Mucosa of rectum (tissue), 2 donors: ENCODE results near the gene BMP7.
A peak's percentile ranks its signal among the peaks of the same experiment; 100 is the strongest.

Experiments
- H3K27ac ChIP-seq, 2 donors: one replicate each; pipeline ENCODE4 v1.7.0; 2013; ENCODE audit warnings: inconsistent platforms in 2 of 2, low read depth in 2 of 2, low read length in 2 of 2
- H3K27me3 ChIP-seq, 2 donors: one replicate each; pipeline ENCODE4 v1.7.0; 2013; ENCODE audit warnings: low read length in 2 of 2; ENCODE audit not compliant: control insufficient read depth in 2 of 2, insufficient read depth in 2 of 2
- H3K36me3 ChIP-seq, 2 donors: one replicate each; pipeline ENCODE4 v1.7.0; 2013; ENCODE audit warnings: low read length in 2 of 2; ENCODE audit not compliant: control insufficient read depth in 2 of 2, insufficient read depth in 2 of 2
- H3K4me1 ChIP-seq, 2 donors: one replicate each; pipeline ENCODE4 v1.7.0; 2013; ENCODE audit warnings: low read length in 2 of 2, mild to moderate bottlenecking in 1 of 2; ENCODE audit not compliant: control insufficient read depth in 2 of 2, insufficient read depth in 2 of 2
- H3K4me3 ChIP-seq, 2 donors: one replicate each; pipeline ENCODE4 v1.7.0; 2013; ENCODE audit warnings: low read length in 2 of 2
- H3K9ac ChIP-seq, 2 donors: one replicate each; pipeline ENCODE4 v1.7.0; 2013; ENCODE audit warnings: low read length in 2 of 2, low read depth in 1 of 2, mild to moderate bottlenecking in 1 of 2
- H3K9me3 ChIP-seq, 2 donors: one replicate each; pipeline ENCODE4 v1.7.0; 2013; ENCODE audit warnings: low read length in 2 of 2; ENCODE audit not compliant: control insufficient read depth in 2 of 2
- donor health status: healthy.
- donor health status: Normal muscosa, but diverticular disease.

BMP7 gene

GRCh38 chr20:57175397-57176010 lies 90.9 kb downstream of the BMP7 start:
- no peaks in the 10 kb centered on the region for H3K27me3 ChIP-seq
- no peaks in the 10 kb centered on the region for H3K36me3 ChIP-seq
- no peak overlapping the region for H3K9ac ChIP-seq
- H3K4me3 ChIP-seq, result no peak overlapping the region
- H3K4me1 ChIP-seq, result no peaks in the 10 kb centered on the region
- no peaks in the 10 kb centered on the region for H3K9me3 ChIP-seq
- H3K27ac ChIP-seq, result no peak overlapping the region

- Histone ChIP-seq H3K36me3 (no peaks in the 10 kb centered on the region), H3K9ac (no peak overlapping the region)
Measured at GRCh38 chr20:57174737-57175136, 91.7 kb downstream of the BMP7 start.

GRCh38 chr20:57173986-57174385 lies 92.5 kb downstream of the BMP7 start:
- no peak overlapping the region for H3K9ac ChIP-seq
- H3K4me3 ChIP-seq, result no peak overlapping the region
- no peaks in the 10 kb centered on the region for H3K27me3 ChIP-seq
- H3K27ac ChIP-seq, result no peak overlapping the region
- H3K4me1 ChIP-seq, result no peaks in the 10 kb centered on the region
- H3K9me3 ChIP-seq, result no peaks in the 10 kb centered on the region
- H3K36me3 ChIP-seq, result no peaks in the 10 kb centered on the region

More at GRCh38 chr20:57174737-57175136, 91.7 kb downstream of the BMP7 start:
- Histone ChIP-seq H3K27me3 (no peaks in the 10 kb centered on the region), H3K27ac (no peak overlapping the region), H3K4me1 (no peaks in the 10 kb centered on the region), H3K4me3 (no peak overlapping the region), H3K9me3 (no peaks in the 10 kb centered on the region)

GRCh38 chr20:57173041-57173440 lies 93.4 kb downstream of the BMP7 start:
- H3K36me3 ChIP-seq, result no peaks in the 10 kb centered on the region
- H3K9me3 ChIP-seq, result no peaks in the 10 kb centered on the region

GRCh38 chr20:57170343-57170742 lies 96.1 kb downstream of the BMP7 start:
- no peaks in the 10 kb centered on the region for H3K27me3 ChIP-seq
- H3K4me3 ChIP-seq, result peak overlapping the region in 1 of 2 donors; percentile 20
- H3K9ac ChIP-seq, result no peak overlapping the region
- no peaks in the 10 kb centered on the region for H3K36me3 ChIP-seq
- H3K27ac ChIP-seq, result no peak overlapping the region
- peaks cover 0 to 6% of the 10 kb centered on the region in 2 donors for H3K4me1 ChIP-seq
- no peaks in the 10 kb centered on the region for H3K9me3 ChIP-seq

More at GRCh38 chr20:57173041-57173440, 93.4 kb downstream of the BMP7 start:
- H3K4me1 ChIP-seq, result peaks cover 0 to under 1% of the 10 kb centered on the region in 2 donors
- H3K27me3 ChIP-seq, result no peaks in the 10 kb centered on the region
- no peak overlapping the region for H3K27ac ChIP-seq
- no peak overlapping the region for H3K9ac ChIP-seq
- no peak overlapping the region for H3K4me3 ChIP-seq

DNA sequence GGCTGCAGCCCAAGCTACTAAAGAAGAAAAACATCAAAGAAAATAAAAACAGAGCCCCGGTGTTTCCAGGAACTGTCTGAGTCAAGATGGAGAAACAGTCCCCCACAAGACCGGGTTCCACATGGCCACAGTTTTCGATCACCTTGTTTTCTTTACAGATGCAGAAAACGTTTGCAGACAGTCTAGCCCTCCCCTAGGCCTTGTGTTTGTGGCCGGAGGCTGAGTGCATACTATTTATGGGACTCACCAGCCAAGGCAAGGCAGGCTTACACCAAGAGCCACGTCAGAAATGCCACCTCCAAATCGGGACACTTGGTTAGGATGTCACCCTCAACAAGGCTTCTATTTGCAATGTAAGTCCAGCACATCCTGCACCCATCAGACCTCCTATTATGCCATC lies 97.3 kb downstream of the BMP7 start:
- Histone ChIP-seq H3K27me3 (no peaks in the 10 kb centered on the region), H3K4me3 (no peak overlapping the region), H3K27ac (no peak overlapping the region), H3K36me3 (no peaks in the 10 kb centered on the region), H3K4me1 (peaks cover 0 to 6% of the 10 kb centered on the region in 2 donors), H3K9ac (no peak overlapping the region), H3K9me3 (no peaks in the 10 kb centered on the region)

DNA sequence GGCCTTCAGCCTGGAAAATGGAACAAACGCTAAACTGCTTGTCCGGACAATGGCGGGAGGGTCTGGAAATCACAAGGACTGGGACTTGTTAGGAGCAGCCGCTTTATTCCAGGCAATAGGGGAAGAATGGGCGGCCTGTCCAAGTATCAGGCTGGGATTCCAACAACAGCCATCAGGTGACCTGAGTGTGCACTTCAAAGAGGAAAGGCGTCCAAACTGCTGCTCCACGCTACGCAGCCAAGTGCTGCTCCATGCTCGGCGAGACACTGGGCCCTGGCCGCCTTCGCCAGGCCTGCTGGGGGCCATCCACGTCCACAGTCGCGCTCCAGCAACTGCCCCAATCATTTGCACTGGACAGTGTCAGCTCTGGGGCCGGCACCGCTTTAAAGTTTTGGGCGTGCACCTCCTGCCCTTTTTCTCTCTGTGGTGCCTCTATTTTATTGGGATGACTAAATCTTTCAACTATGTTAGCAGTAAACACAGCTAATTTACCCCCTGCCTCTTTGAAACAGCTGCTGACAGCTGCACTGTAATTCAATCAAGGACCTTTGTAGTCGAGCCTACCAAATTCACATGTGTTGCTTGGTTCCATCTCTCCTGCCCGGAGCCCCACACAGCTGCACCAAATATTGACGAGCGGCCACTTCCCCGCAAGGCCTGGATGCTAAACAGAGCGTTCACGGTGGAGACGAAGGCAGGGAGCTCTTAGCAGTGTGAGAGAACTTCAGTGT lies 98.3 kb downstream of the BMP7 start:
- no peaks in the 10 kb centered on the region for H3K27me3 ChIP-seq
- peak overlapping the region in 1 of 2 donors; percentile 23 for H3K27ac ChIP-seq
- peaks cover 0 to 6% of the 10 kb centered on the region in 2 donors for H3K4me1 ChIP-seq
- no peaks in the 10 kb centered on the region for H3K36me3 ChIP-seq
- no peak overlapping the region for H3K9ac ChIP-seq
- no peak overlapping the region for H3K4me3 ChIP-seq
- H3K9me3 ChIP-seq, result no peaks in the 10 kb centered on the region

DNA sequence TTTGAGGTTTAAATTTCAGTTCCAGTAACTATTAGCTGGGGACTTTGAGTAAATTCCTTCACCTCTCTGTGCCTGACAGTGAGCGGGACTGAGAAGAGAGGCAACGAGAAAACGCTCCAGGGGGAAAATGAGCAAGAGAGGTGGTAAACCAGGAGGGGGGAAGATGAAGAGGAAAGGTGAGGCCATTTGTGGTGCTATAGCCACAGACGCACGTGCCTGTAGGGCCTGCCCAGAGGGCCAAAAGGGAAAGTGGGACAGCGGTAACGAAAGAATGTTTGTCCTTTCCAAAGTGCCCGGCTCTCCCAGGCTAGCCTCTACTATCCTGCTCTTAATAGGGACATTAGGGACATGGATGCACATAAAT lies 99.2 kb downstream of the BMP7 start:
- Histone ChIP-seq H3K27me3 (no peaks in the 10 kb centered on the region), H3K27ac (no peak overlapping the region), H3K36me3 (no peaks in the 10 kb centered on the region), H3K9ac (no peak overlapping the region), H3K4me1 (peaks cover 0 to 6% of the 10 kb centered on the region in 2 donors), H3K9me3 (no peaks in the 10 kb centered on the region), H3K4me3 (no peak overlapping the region)

- Histone ChIP-seq H3K9me3 (no peaks in the 10 kb centered on the region), H3K36me3 (no peaks in the 10 kb centered on the region), H3K27ac (no peak overlapping the region), H3K4me1 (peaks cover 0 to 6% of the 10 kb centered on the region in 2 donors), H3K4me3 (no peak overlapping the region), H3K9ac (no peak overlapping the region), H3K27me3 (no peaks in the 10 kb centered on the region)
Measured at GRCh38 chr20:57166568-57167291, 99.7 kb downstream of the BMP7 start.

DNA sequence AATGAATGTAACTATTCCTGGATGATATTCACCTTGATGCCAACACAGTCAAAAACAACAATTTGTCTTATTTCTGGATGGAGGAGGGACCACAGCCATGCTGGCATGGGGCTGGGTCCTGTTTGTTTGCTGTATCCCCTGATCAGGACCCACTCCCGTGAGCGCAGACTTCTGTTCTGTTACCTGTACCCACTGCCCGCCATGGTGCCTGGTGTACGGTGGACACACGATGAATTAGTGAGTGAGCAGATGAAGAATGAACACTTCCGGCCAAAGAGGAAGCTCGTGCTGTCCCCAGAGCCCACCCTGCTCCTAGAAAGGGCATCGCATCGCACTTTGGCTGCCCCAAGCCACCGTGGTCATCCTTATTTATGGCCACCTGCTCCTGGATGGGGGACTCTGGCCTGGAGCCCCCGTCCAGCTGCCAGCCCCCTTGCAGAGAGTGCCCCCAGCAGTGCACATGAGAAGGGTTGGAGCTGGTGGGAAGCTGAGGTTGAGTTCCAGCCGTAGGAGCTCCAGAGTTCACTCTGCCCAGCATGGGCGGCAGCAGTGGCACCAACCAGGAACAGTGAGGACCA lies 100.9 kb downstream of the BMP7 start:
- no peak overlapping the region for H3K4me3 ChIP-seq
- no peaks in the 10 kb centered on the region for H3K9me3 ChIP-seq
- no peak overlapping the region for H3K27ac ChIP-seq
- H3K9ac ChIP-seq, result no peak overlapping the region
- no peaks in the 10 kb centered on the region for H3K27me3 ChIP-seq
- H3K4me1 ChIP-seq, result peaks cover 0 to 6% of the 10 kb centered on the region in 2 donors
- no peaks in the 10 kb centered on the region for H3K36me3 ChIP-seq
